NCI-H345 treated with DMSO at 0.1 percent for 48 hours (cell line): ENCODE data around the gene FIBIN.
"Not testable (repeated sequence)": the region's sequence is repeated elsewhere in the genome, so short reads cannot be mapped to it uniquely, and the experiment has no call there.

ENCODE experiments used
- DNase-seq: peaks from one replicate; lab custom pipeline; 2025; ENCODE audit not compliant: unreplicated experiment; lab: John Stamatoyannopoulos, UW

The FIBIN gene

GRCh38 chr11:26976389-26976788, 17.5 kb upstream of the FIBIN start:
- no peak for DNase-seq

GRCh38 chr11:26977209-26977608, 16.7 kb upstream of the FIBIN start:
- DNase-seq, result not testable (repeated sequence)

GRCh38 chr11:26983645-26984044, 10.3 kb upstream of the FIBIN start:
- no peak for DNase-seq

- DNase-seq, result no peak
Observed at GRCh38 chr11:26985470-26985869, 8.4 kb upstream of the FIBIN start.

GRCh38 chr11:26985943-26986342, 8.0 kb upstream of the FIBIN start:
- no peak for DNase-seq

GRCh38 chr11:26987272-26987671, 6.6 kb upstream of the FIBIN start:
- no peak for DNase-seq

GRCh38 chr11:26987731-26988130, 6.2 kb upstream of the FIBIN start:
- no peak for DNase-seq

- DNase-seq, result no peak
Observed at GRCh38 chr11:26992031-26992541, 1.8 kb upstream of the FIBIN start.

GRCh38 chr11:26994631-26995095, 751 bp downstream of the FIBIN start:
- DNase-seq, result no peak

GRCh38 chr11:26995701-26996460, 2.0 kb downstream of the FIBIN start:
- no peak for DNase-seq

GRCh38 chr11:26997378-26997777, 3.5 kb downstream of the FIBIN start:
- no peak for DNase-seq

GRCh38 chr11:27001136-27001730, 7.3 kb downstream of the FIBIN start:
- not testable (repeated sequence) for DNase-seq

GRCh38 chr11:27002431-27002830, 8.5 kb downstream of the FIBIN start:
- DNase-seq, result no peak

GRCh38 chr11:27002838-27003237, 8.9 kb downstream of the FIBIN start:
- no peak for DNase-seq

GRCh38 chr11:27004103-27004502, 10.2 kb downstream of the FIBIN start:
- DNase-seq, result no peak

GRCh38 chr11:27008811-27009535, 15.1 kb downstream of the FIBIN start:
- no peak for DNase-seq

- DNase-seq, result no peak
Observed at GRCh38 chr11:27011560-27012233, 17.8 kb downstream of the FIBIN start.

- DNase-seq, result no peak
Observed at GRCh38 chr11:27012234-27012921, 18.5 kb downstream of the FIBIN start.

- no peak for DNase-seq
Observed at GRCh38 chr11:27013781-27014361, 20.0 kb downstream of the FIBIN start.

GRCh38 chr11:27018902-27019529, 25.1 kb downstream of the FIBIN start:
- DNase-seq, result no peak
